HEK293 (cell line): ENCODE results near the gene ZBTB47.

Experiments
- CTCF ChIA-PET: fragments of 350-600 bp; formaldehyde crosslinking; extraction: SDS; loops from one replicate; lab custom pipeline; 2021; ENCODE audit warnings: antibody characterized with exemption; lab: Yijun Ruan, JAX
- POLR2A ChIA-PET: fragments of 300-600 bp; formaldehyde crosslinking; extraction: SDS; loops from one replicate; lab custom pipeline; 2020; ENCODE audit warnings: antibody characterized with exemption, inconsistent platforms; lab: Yijun Ruan, JAX
- H3K27ac ChIP-seq: fragments of 200-500 bp; sonication (Bioruptor generic); 2 replicates; pipeline ENCODE4 v1.5.1; 2014; ENCODE audit warnings: low read depth, low read length, control low read depth, inconsistent platforms; ENCODE audit errors: extremely low read depth
- H3K36me3 ChIP-seq, 2 experiments: fragments of 200-500 bp in 1 of 2; sonication (Bioruptor generic) in 1 of 2; 1 replicate in 1 of 2; 2 replicates in 1 of 2; pipeline ENCODE4 v1.5.1; 2014 to 2017; ENCODE audit warnings: inconsistent platforms in 2 of 2, low read length in 2 of 2; ENCODE audit not compliant: control insufficient read depth in 2 of 2, insufficient read depth in 1 of 2
- H3K4me1 ChIP-seq: fragments of 200-500 bp; sonication (Bioruptor generic); 2 replicates; pipeline ENCODE4 v1.5.1; 2014; ENCODE audit warnings: mild to moderate bottlenecking, low read length, inconsistent platforms; ENCODE audit not compliant: control insufficient read depth, insufficient read depth
- H3K4me3 ChIP-seq: 2 replicates; pipeline ENCODE4 v1.5.1; 2011; ENCODE audit warnings: low read depth, mild to moderate bottlenecking, control low read depth, low read length, moderate library complexity
- H3K9me3 ChIP-seq: fragments of 200-500 bp; sonication (Bioruptor generic); 2 replicates; pipeline ENCODE4 v1.5.1; 2014; ENCODE audit warnings: low read depth, low read length, inconsistent platforms; ENCODE audit not compliant: control insufficient read depth, insufficient read depth
- GLIS1 ChIP-seq: fragments of 450-650 bp; formaldehyde crosslinking; IDR thresholded peaks from 2 replicates; pipeline ENCODE4 v1.5.1; 2016; ENCODE audit warnings: missing biosample characterization, missing genetic modification characterization
- GLIS2 ChIP-seq: fragments of 450-650 bp; formaldehyde crosslinking; IDR thresholded peaks from 2 replicates; pipeline ENCODE4 v1.5.1; 2016; ENCODE audit warnings: missing biosample characterization, missing genetic modification characterization
- INSM2 ChIP-seq: fragments of 450-650 bp; formaldehyde crosslinking; IDR thresholded peaks from 2 replicates; pipeline ENCODE4 v1.5.1; 2016; ENCODE audit warnings: missing biosample characterization, missing genetic modification characterization
- KLF7 ChIP-seq: fragments of 450-650 bp; formaldehyde crosslinking; IDR thresholded peaks from 2 replicates; pipeline ENCODE4 v1.5.1; 2016; ENCODE audit warnings: missing biosample characterization, missing genetic modification characterization, borderline replicate concordance
- KLF8 ChIP-seq: fragments of 450-650 bp; formaldehyde crosslinking; IDR thresholded peaks from 2 replicates; pipeline ENCODE4 v1.5.1; 2016; ENCODE audit warnings: missing biosample characterization, missing genetic modification characterization
- PBX3 ChIP-seq: sonication (generic); formaldehyde crosslinking; IDR thresholded peaks from 2 replicates; pipeline ENCODE4 v1.8.1; 2022; ENCODE audit warnings: mild to moderate bottlenecking, moderate library complexity, missing genetic modification reagents
- REPIN1 ChIP-seq: fragments of 450-650 bp; formaldehyde crosslinking; IDR thresholded peaks from 2 replicates; pipeline ENCODE4 v1.5.1; 2017; ENCODE audit warnings: missing biosample characterization, missing genetic modification characterization, low read depth
- SP3 ChIP-seq: fragments of 450-650 bp; formaldehyde crosslinking; IDR thresholded peaks from 2 replicates; pipeline ENCODE4 v1.5.1; 2016; ENCODE audit warnings: missing biosample characterization, missing genetic modification characterization
- TRIM28 ChIP-seq: IDR thresholded peaks from 2 replicates; pipeline ENCODE4 v1.6.1; 2011; ENCODE audit warnings: low read length, control low read depth, borderline replicate concordance
- ZBTB21 ChIP-seq: fragments of 450-650 bp; formaldehyde crosslinking; IDR thresholded peaks from 2 replicates; pipeline ENCODE4 v1.5.1; 2017; ENCODE audit warnings: missing biosample characterization, missing genetic modification characterization
- ZNF10 ChIP-seq: fragments of 450-650 bp; formaldehyde crosslinking; IDR thresholded peaks from 2 replicates; pipeline ENCODE4 v1.5.1; 2017; ENCODE audit warnings: missing biosample characterization, missing genetic modification characterization
- ZNF214 ChIP-seq: fragments of 450-650 bp; formaldehyde crosslinking; IDR thresholded peaks from 2 replicates; pipeline ENCODE4 v1.5.1; 2017; ENCODE audit warnings: missing biosample characterization, mild to moderate bottlenecking, missing genetic modification characterization, borderline replicate concordance
- ZNF292 ChIP-seq: fragments of 450-650 bp; formaldehyde crosslinking; IDR thresholded peaks from 2 replicates; pipeline ENCODE4 v1.5.1; 2016; ENCODE audit warnings: low read depth, missing biosample characterization, missing genetic modification characterization, borderline replicate concordance
- ZNF416 ChIP-seq: fragments of 450-650 bp; formaldehyde crosslinking; IDR thresholded peaks from 2 replicates; pipeline ENCODE4 v1.5.1; 2016; ENCODE audit warnings: missing biosample characterization, missing genetic modification characterization
- ZNF510 ChIP-seq: fragments of 450-650 bp; formaldehyde crosslinking; IDR thresholded peaks from 2 replicates; pipeline ENCODE4 v1.5.1; 2018; ENCODE audit warnings: mild to moderate bottlenecking, missing genetic modification characterization, missing biosample characterization; ENCODE audit not compliant: insufficient replicate concordance
- ZNF529 ChIP-seq: fragments of 450-650 bp; formaldehyde crosslinking; IDR thresholded peaks from 2 replicates; pipeline ENCODE4 v1.5.1; 2017; ENCODE audit warnings: missing genetic modification characterization, missing biosample characterization; ENCODE audit not compliant: insufficient replicate concordance
- ZNF629 ChIP-seq: fragments of 450-650 bp; formaldehyde crosslinking; IDR thresholded peaks from 2 replicates; pipeline ENCODE4 v1.5.1; 2017; ENCODE audit warnings: missing biosample characterization, missing genetic modification characterization
- ZNF704 ChIP-seq: fragments of 450-650 bp; formaldehyde crosslinking; IDR thresholded peaks from 2 replicates; pipeline ENCODE4 v1.5.1; 2016; ENCODE audit warnings: missing biosample characterization, missing genetic modification characterization
- ZSCAN4 ChIP-seq: fragments of 450-650 bp; formaldehyde crosslinking; IDR thresholded peaks from 2 replicates; pipeline ENCODE4 v1.5.1; 2017; ENCODE audit warnings: missing biosample characterization, missing genetic modification characterization
- TF ChIP-seq, protein P1 (sequence below): fragments of 450-650 bp; formaldehyde crosslinking; IDR thresholded peaks from 2 replicates; pipeline ENCODE4 v1.5.1; 2016; ENCODE audit warnings: missing biosample characterization, missing genetic modification characterization

Gene ZBTB47

DNA sequence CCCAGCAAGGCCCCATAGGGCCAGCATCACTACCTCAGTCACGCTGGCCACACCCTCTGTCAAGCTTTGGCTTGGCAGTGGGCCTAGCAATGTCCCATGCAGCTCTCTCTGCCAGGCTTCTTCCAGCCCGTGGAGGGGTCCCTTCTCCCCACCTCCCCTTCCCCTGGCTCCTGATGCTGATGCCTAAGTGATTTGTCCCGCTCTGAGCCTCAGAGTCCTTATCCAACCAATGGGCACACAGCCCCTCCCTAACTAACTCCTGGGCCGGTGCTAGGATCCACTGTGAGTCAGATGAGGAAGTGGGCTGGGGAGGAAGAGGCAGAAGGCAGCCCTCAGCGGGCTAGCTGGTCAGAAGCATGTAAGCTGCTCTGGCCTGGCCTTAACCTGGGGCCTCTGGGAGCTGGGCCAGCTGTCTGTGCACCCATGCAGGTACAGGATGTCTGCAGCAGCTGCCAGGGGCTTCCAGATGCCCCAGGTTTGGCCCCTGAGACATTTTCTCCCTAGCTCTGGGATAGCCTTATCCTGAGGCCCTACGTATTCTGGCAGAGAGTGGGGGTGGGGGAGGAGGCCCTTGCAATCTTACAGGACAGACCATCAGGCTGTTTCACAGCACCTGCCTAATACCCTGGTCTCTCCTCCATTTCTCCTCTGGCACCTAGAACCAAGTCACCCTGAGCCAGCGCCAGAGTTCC lies 740 bp upstream of the ZBTB47 start (continued):
- TF ChIP-seq ZNF529 (tag by site-specific recombination) (no peak), ZNF704 (tag by site-specific recombination) (no peak), ZNF292 (tag by site-specific recombination) (no peak), ZNF510 (tag by site-specific recombination) (no peak), GLIS1 (tag by site-specific recombination) (peak; percentile 68), PBX3 (CRISPR knock-in tag) (no peak), REPIN1 (tag by site-specific recombination) (no peak), SP3 (tag by site-specific recombination) (peak; percentile 28; the same call in 1 of the 2 replicates), GLIS2 (tag by site-specific recombination) (peak; percentile 38; the same call in 1 of the 2 replicates), ZNF416 (tag by site-specific recombination) (no peak), ZBTB21 (tag by site-specific recombination) (no peak)
- TF ChIP-seq, protein P1, sequence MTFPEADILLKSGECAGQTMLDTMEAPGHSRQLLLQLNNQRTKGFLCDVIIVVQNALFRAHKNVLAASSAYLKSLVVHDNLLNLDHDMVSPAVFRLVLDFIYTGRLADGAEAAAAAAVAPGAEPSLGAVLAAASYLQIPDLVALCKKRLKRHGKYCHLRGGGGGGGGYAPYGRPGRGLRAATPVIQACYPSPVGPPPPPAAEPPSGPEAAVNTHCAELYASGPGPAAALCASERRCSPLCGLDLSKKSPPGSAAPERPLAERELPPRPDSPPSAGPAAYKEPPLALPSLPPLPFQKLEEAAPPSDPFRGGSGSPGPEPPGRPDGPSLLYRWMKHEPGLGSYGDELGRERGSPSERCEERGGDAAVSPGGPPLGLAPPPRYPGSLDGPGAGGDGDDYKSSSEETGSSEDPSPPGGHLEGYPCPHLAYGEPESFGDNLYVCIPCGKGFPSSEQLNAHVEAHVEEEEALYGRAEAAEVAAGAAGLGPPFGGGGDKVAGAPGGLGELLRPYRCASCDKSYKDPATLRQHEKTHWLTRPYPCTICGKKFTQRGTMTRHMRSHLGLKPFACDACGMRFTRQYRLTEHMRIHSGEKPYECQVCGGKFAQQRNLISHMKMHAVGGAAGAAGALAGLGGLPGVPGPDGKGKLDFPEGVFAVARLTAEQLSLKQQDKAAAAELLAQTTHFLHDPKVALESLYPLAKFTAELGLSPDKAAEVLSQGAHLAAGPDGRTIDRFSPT: no peak

DNA sequence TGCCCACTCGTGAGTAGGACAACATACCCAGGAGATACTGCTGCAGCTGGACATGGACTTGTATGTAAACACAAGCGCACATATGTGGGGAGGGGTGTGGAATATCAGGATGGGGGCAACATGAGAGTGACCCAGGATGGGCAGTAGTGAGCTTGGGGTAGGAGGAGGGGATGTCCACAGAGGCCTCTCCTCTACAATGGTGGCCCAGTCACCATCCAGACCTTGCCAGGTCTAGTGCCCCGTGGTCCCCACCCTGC lies 266 bp upstream of the ZBTB47 start:
- Histone ChIP-seq H3K4me1 (no peaks in the 10 kb centered on the region), H3K9me3 (no peaks in the 10 kb centered on the region)
- TF ChIP-seq, protein P1: peak; percentile 22; the same call in 1 of the 2 replicates
- no peak for TF ChIP-seq TRIM28
- TF ChIP-seq, all 188 proteins: peak for 1
- Histone ChIP-seq H3K36me3 (peaks cover 0 to 35% of the 10 kb centered on the region in 2 experiments; a peak in 1 of 3 replicates), H3K27ac (no peak overlapping the region), H3K4me3 (peak overlapping the region; percentile 64)
- ChIA-PET POLR2A (no interaction called here), CTCF (interaction anchor here (0.6 kb wide), 1 partner anchor 45 kb away, joined by 5 read pairs; no protein-coding TSS in a partner anchor)

- Histone ChIP-seq H3K4me3 (peak overlapping the region; percentile 64), H3K4me1 (no peaks in the 10 kb centered on the region), H3K27ac (peak overlapping the region; percentile 83; the same call in 1 of the 2 replicates), H3K9me3 (no peaks in the 10 kb centered on the region), H3K36me3 (peaks cover 0 to 33% of the 10 kb centered on the region in 2 experiments; a peak in 1 of 3 replicates)
- POLR2A ChIA-PET: interaction anchor here (0.6 to 0.9 kb wide), 3 partner anchors 55 to 174 kb away, joined by 3 read pairs; no protein-coding TSS in a partner anchor
- CTCF ChIA-PET: interaction anchor here (0.9 kb wide), 1 partner anchor 90 kb away, joined by 3 read pairs; no protein-coding TSS in a partner anchor
- TF ChIP-seq INSM2 (tag by site-specific recombination) (peak; percentile 35; the same call in 1 of the 2 replicates), KLF8 (tag by site-specific recombination) (peak; percentile 32; the same call in 1 of the 2 replicates), ZNF214 (tag by site-specific recombination) (no peak), ZNF10 (tag by site-specific recombination) (no peak), ZNF629 (no peak), KLF7 (tag by site-specific recombination) (peak; percentile 32; the same call in 1 of the 2 replicates), ZSCAN4 (no peak)
These were observed 1.1 kb downstream of the ZBTB47 start for GRCh38 chr3:42654331-42655201.
